ENCODE results near the gene GAS2.

- TF ChIP-seq EZH2 (IDR thresholded peaks at IDR 0.05; ENCODE audit: low read depth) (no peak), CTCF (conservative IDR thresholded peaks at IDR 0.05) (no peak)
These were observed 113.4 kb downstream of the GAS2 start for GRCh38 chr11:22779850-22780249.

All from PC-9 (cell line).